HEK293 (cell line): Measurements from ENCODE around the gene DEFB131A.
"Not testable (repeated sequence)": the region's sequence is repeated elsewhere in the genome, so short reads cannot be mapped to it uniquely, and the experiment has no call there.

Experiments
- CTCF ChIA-PET: fragments of 350-600 bp; formaldehyde crosslinking; extraction: SDS; loops from one replicate; lab custom pipeline; 2021; ENCODE audit warnings: antibody characterized with exemption; lab: Yijun Ruan, JAX
- POLR2A ChIA-PET: fragments of 300-600 bp; formaldehyde crosslinking; extraction: SDS; loops from one replicate; lab custom pipeline; 2020; ENCODE audit warnings: antibody characterized with exemption, inconsistent platforms; lab: Yijun Ruan, JAX
- H3K27ac ChIP-seq: fragments of 200-500 bp; sonication (Bioruptor generic); 2 replicates; pipeline ENCODE4 v1.5.1; 2014; ENCODE audit warnings: low read depth, low read length, control low read depth, inconsistent platforms; ENCODE audit errors: extremely low read depth
- H3K36me3 ChIP-seq, 2 experiments: fragments of 200-500 bp in 1 of 2; sonication (Bioruptor generic) in 1 of 2; 1 replicate in 1 of 2; 2 replicates in 1 of 2; pipeline ENCODE4 v1.5.1; 2014 to 2017; ENCODE audit warnings: inconsistent platforms in 2 of 2, low read length in 2 of 2; ENCODE audit not compliant: control insufficient read depth in 2 of 2, insufficient read depth in 1 of 2
- H3K4me1 ChIP-seq: fragments of 200-500 bp; sonication (Bioruptor generic); 2 replicates; pipeline ENCODE4 v1.5.1; 2014; ENCODE audit warnings: mild to moderate bottlenecking, low read length, inconsistent platforms; ENCODE audit not compliant: control insufficient read depth, insufficient read depth
- H3K4me3 ChIP-seq: 2 replicates; pipeline ENCODE4 v1.5.1; 2011; ENCODE audit warnings: low read depth, mild to moderate bottlenecking, control low read depth, low read length, moderate library complexity
- H3K9me3 ChIP-seq: fragments of 200-500 bp; sonication (Bioruptor generic); 2 replicates; pipeline ENCODE4 v1.5.1; 2014; ENCODE audit warnings: low read depth, low read length, inconsistent platforms; ENCODE audit not compliant: control insufficient read depth, insufficient read depth
- EGR2 ChIP-seq: fragments of 450-650 bp; formaldehyde crosslinking; IDR thresholded peaks from 2 replicates; pipeline ENCODE4 v1.5.1; 2016; ENCODE audit warnings: low read depth, missing biosample characterization, missing genetic modification characterization
- GFI1B ChIP-seq: fragments of 450-650 bp; formaldehyde crosslinking; IDR thresholded peaks from 2 replicates; pipeline ENCODE4 v1.5.1; 2016; ENCODE audit warnings: missing biosample characterization, missing genetic modification characterization
- GLI4 ChIP-seq: fragments of 450-650 bp; formaldehyde crosslinking; IDR thresholded peaks from 2 replicates; pipeline ENCODE4 v1.5.1; 2016; ENCODE audit warnings: missing biosample characterization, missing genetic modification characterization
- HOXA7 ChIP-seq: sonication (generic); formaldehyde crosslinking; IDR thresholded peaks from 2 replicates; pipeline ENCODE4 v1.8.1; 2022; ENCODE audit warnings: missing genetic modification reagents, borderline replicate concordance
- KLF1 ChIP-seq: fragments of 450-650 bp; formaldehyde crosslinking; IDR thresholded peaks from 2 replicates; pipeline ENCODE4 v1.5.1; 2016; ENCODE audit warnings: missing biosample characterization, missing genetic modification characterization
- KLF8 ChIP-seq: fragments of 450-650 bp; formaldehyde crosslinking; IDR thresholded peaks from 2 replicates; pipeline ENCODE4 v1.5.1; 2016; ENCODE audit warnings: missing biosample characterization, missing genetic modification characterization
- MYNN ChIP-seq: fragments of 450-650 bp; formaldehyde crosslinking; IDR thresholded peaks from 2 replicates; pipeline ENCODE4 v1.5.1; 2016; ENCODE audit warnings: missing biosample characterization, missing genetic modification characterization, borderline replicate concordance
- MZF1 ChIP-seq: fragments of 450-650 bp; formaldehyde crosslinking; IDR thresholded peaks from 2 replicates; pipeline ENCODE4 v1.5.1; 2017; ENCODE audit warnings: missing biosample characterization, missing genetic modification characterization, borderline replicate concordance
- PATZ1 ChIP-seq: fragments of 450-650 bp; formaldehyde crosslinking; IDR thresholded peaks from 2 replicates; pipeline ENCODE4 v1.5.1; 2016; ENCODE audit warnings: missing biosample characterization, missing genetic modification characterization
- ZBTB44 ChIP-seq: fragments of 450-650 bp; IDR thresholded peaks from 2 replicates; pipeline ENCODE4 v1.5.1; 2018; ENCODE audit warnings: missing biosample characterization, mild to moderate bottlenecking, missing genetic modification characterization
- ZFHX2 ChIP-seq: fragments of 450-650 bp; formaldehyde crosslinking; conservative IDR thresholded peaks from 2 replicates; pipeline ENCODE4 v1.5.1; 2016; ENCODE audit warnings: missing biosample characterization, missing genetic modification characterization
- ZNF174 ChIP-seq: fragments of 450-650 bp; formaldehyde crosslinking; IDR thresholded peaks from 2 replicates; pipeline ENCODE4 v1.5.0; 2017; ENCODE audit warnings: missing biosample characterization, mild to moderate bottlenecking, missing genetic modification characterization
- ZNF280D ChIP-seq: fragments of 450-650 bp; formaldehyde crosslinking; IDR thresholded peaks from 2 replicates; pipeline ENCODE4 v1.5.1; 2016; ENCODE audit warnings: missing biosample characterization, missing genetic modification characterization
- ZNF580 ChIP-seq: fragments of 450-650 bp; formaldehyde crosslinking; IDR thresholded peaks from 2 replicates; pipeline ENCODE4 v1.5.1; 2016; ENCODE audit warnings: missing biosample characterization, missing genetic modification characterization
- ZNF629 ChIP-seq: fragments of 450-650 bp; formaldehyde crosslinking; IDR thresholded peaks from 2 replicates; pipeline ENCODE4 v1.5.1; 2017; ENCODE audit warnings: missing biosample characterization, missing genetic modification characterization
- ZNF707 ChIP-seq: fragments of 450-650 bp; formaldehyde crosslinking; IDR thresholded peaks from 2 replicates; pipeline ENCODE4 v1.5.1; 2016; ENCODE audit warnings: missing biosample characterization, missing genetic modification characterization
- ZNF76 ChIP-seq: fragments of 450-650 bp; formaldehyde crosslinking; IDR thresholded peaks from 2 replicates; pipeline ENCODE4; 2016; ENCODE audit warnings: low read depth, missing biosample characterization, missing genetic modification characterization, borderline replicate concordance
- ZNF837 ChIP-seq: fragments of 450-650 bp; formaldehyde crosslinking; IDR thresholded peaks from 2 replicates; pipeline ENCODE4 v1.5.1; 2016; ENCODE audit warnings: missing biosample characterization, missing genetic modification characterization
- TF ChIP-seq, protein P1 (sequence below): fragments of 450-650 bp; formaldehyde crosslinking; IDR thresholded peaks from 2 replicates; pipeline ENCODE4 v1.5.1; 2016; ENCODE audit warnings: missing biosample characterization, missing genetic modification characterization

DEFB131A gene, protein sequence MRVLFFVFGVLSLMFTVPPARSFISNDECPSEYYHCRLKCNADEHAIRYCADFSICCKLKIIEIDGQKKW

GRCh38 chr4:9444114-9444513, at the start of gene DEFB131A:
Gene DEFB131A (plus strand): TSS chr4:9444414. CDS start chr4:9444534, 120 bp downstream.
- H3K27ac ChIP-seq, H3K36me3 ChIP-seq, H3K9me3 ChIP-seq, H3K4me3 ChIP-seq, H3K4me1 ChIP-seq, POLR2A ChIA-PET, CTCF ChIA-PET: not testable (repeated sequence)

DNA sequence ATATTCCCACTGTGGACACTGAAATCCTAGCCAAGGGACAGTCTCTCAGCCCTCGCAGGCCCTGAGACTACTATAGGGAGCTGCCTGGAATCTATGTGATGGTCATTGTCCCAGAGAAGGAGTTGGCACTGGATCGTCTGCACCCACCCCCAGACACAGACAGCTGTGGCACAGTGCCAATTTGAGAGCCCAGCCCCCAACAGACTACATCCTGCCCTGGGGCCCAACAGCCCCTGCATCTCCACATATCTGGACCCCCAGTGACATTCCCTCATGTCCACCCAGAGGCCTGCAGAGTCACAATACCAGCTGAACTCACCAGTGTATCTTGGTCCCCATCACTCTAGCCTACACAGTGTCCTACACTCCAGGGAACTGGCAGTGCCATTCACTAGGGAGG, 38.4 kb upstream of the DEFB131A start:
- H3K4me1 ChIP-seq, POLR2A ChIA-PET: not testable (repeated sequence)

DNA sequence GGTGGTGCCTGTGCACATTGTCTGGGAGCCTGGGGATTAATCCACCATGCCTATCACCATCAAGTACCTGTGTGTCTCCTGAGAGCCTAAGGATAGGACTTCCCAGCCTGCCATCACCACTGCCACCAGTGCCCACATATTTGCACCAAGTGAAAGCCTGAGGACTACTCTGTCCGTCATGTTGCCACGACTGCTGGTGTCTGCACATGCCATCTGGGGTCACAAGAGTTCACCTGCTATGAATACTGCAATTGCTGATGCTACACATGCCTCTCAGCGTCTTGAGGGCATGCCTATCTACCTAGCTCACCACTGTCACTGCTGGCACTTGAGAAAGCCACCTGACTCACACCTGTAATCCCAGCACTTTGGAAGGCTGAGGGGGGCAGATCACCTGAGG, 37.7 kb upstream of the DEFB131A start:
- CTCF ChIA-PET, H3K9me3 ChIP-seq, H3K27ac ChIP-seq, H3K36me3 ChIP-seq, POLR2A ChIA-PET, H3K4me1 ChIP-seq, H3K4me3 ChIP-seq: not testable (repeated sequence)

More for the DNA sequence above, 38.4 kb upstream of the DEFB131A start:
- H3K9me3 ChIP-seq, H3K4me3 ChIP-seq, H3K36me3 ChIP-seq, CTCF ChIA-PET, H3K27ac ChIP-seq: not testable (repeated sequence)

DNA sequence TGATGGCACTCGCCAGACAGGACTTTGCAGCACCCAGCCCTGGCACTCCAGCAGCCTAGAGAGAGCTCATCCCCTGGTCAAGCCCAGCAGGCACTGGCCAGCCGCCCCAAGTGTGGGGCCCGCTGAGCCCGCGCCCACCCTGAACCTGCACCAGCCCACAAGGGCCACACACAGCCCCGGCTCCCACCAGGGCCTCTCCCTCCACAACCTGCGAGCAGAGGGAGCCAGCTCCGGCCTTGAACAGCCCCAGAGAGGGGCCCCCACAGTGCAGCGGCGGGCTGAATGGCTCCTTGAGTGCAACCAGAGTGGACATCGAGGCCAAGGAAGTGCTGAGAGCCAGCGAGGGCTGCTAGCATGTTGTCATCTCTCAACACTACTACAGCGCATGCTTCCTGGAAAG, 34.4 kb upstream of the DEFB131A start:
- H3K9me3 ChIP-seq = no peaks in the 10 kb centered on the region
- TF ChIP-seq ZBTB44 (no peak), HOXA7 (CRISPR knock-in tag) (no peak), GFI1B (tag by site-specific recombination) (no peak), GLI4 (tag by site-specific recombination) (no peak), ZNF837 (tag by site-specific recombination) (no peak), KLF1 (tag by site-specific recombination) (no peak), ZNF76 (tag by site-specific recombination) (no peak), PATZ1 (tag by site-specific recombination) (no peak), ZNF280D (tag by site-specific recombination) (no peak), ZNF707 (tag by site-specific recombination) (no peak), ZNF629 (tag by site-specific recombination) (no peak), MYNN (no peak), ZNF580 (tag by site-specific recombination) (no peak), ZNF174 (no peak), MZF1 (tag by site-specific recombination) (no peak), KLF8 (tag by site-specific recombination) (no peak), ZFHX2 (tag by site-specific recombination) (no peak), EGR2 (tag by site-specific recombination) (no peak)
- TF ChIP-seq, protein P1, sequence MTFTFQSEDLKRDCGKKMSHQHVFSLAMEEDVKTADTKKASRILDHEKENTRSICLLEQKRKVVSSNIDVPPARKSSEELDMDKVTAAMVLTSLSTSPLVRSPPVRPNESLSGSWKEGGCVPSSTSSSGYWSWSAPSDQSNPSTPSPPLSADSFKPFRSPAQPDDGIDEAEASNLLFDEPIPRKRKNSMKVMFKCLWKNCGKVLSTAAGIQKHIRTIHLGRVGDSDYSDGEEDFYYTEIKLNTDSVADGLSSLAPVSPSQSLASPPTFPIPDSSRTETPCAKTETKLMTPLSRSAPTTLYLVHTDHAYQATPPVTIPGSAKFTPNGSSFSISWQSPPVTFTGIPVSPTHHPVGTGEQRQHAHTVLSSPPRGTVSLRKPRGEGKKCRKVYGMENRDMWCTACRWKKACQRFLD (tag by site-specific recombination) = no peak
- no peak overlapping the region for H3K27ac ChIP-seq
- H3K4me3 ChIP-seq = no peak overlapping the region
- no peaks in the 10 kb centered on the region for H3K4me1 ChIP-seq
- ChIA-PET CTCF (no interaction called here), POLR2A (no interaction called here)
- H3K36me3 ChIP-seq = no peaks in the 10 kb centered on the region
